Mammary epithelial cell (primary cell): ENCODE measurements around the gene CTDSP2.

Experiments used
- CTCF ChIP-seq, 2 donors: IDR thresholded peaks in 1 of 2; conservative IDR thresholded peaks in 1 of 2; 2 replicates each; pipeline ENCODE4 v1.5.1; 2011 to 2012; ENCODE audit warnings: inconsistent platforms in 2 of 2, low read length in 2 of 2, mild to moderate bottlenecking in 2 of 2, control low read depth in 1 of 2, low read depth in 1 of 2; ENCODE audit not compliant: insufficient read depth in 1 of 2; ENCODE audit errors: extremely low read depth in 1 of 2
- EZH2 ChIP-seq: IDR thresholded peaks from 2 replicates; pipeline ENCODE4 v1.6.1; 2012; ENCODE audit warnings: low read length, inconsistent platforms, borderline replicate concordance

- TF ChIP-seq CTCF (conservative IDR thresholded peaks at IDR 0.05 in 1 of 2, IDR thresholded peaks at IDR 0.05 in 1 of 2; ENCODE audit: extremely low read depth in 1 of 2, insufficient read depth in 1 of 2, low read depth in 1 of 2, low read length in 2 of 2) (no peak), EZH2 (no peak)
These were observed 8.5 kb downstream of the CTDSP2 start for GRCh38 chr12:57837864-57838562.
